HG03521 (cell line): ENCODE data around the gene ADAMTS6.

ENCODE experiments used
- ATAC-seq: cut with Tn5 transposase; IDR thresholded peaks from one replicate; pipeline ENCODE4 v1.9.1; 2021; ENCODE audit warnings: mild to moderate bottlenecking, moderate library complexity; ENCODE audit not compliant: unreplicated experiment

The ADAMTS6 gene

GRCh38 chr5:65475336-65475735 lies 6.4 kb downstream of the ADAMTS6 start:
- ATAC-seq: no peak

- no peak for ATAC-seq
Measured at GRCh38 chr5:65474130-65474711, 7.5 kb downstream of the ADAMTS6 start.

GRCh38 chr5:65468633-65469032 lies 13.1 kb downstream of the ADAMTS6 start:
- ATAC-seq: no peak

GRCh38 chr5:65462139-65462705 lies 19.5 kb downstream of the ADAMTS6 start:
- no peak for ATAC-seq

- no peak for ATAC-seq
Measured at GRCh38 chr5:65461490-65461889, 20.2 kb downstream of the ADAMTS6 start.

GRCh38 chr5:65459995-65460394 lies 21.7 kb downstream of the ADAMTS6 start:
- no peak for ATAC-seq

GRCh38 chr5:65455064-65455463 lies 26.7 kb downstream of the ADAMTS6 start:
- no peak for ATAC-seq

- ATAC-seq: no peak
Measured at GRCh38 chr5:65451436-65451835, 30.3 kb downstream of the ADAMTS6 start.

GRCh38 chr5:65446682-65447081 lies 35.0 kb downstream of the ADAMTS6 start:
- no peak for ATAC-seq

- ATAC-seq: no peak
Measured at GRCh38 chr5:65441800-65442199, 39.9 kb downstream of the ADAMTS6 start.

GRCh38 chr5:65440456-65440855 lies 41.3 kb downstream of the ADAMTS6 start:
- no peak for ATAC-seq

GRCh38 chr5:65434122-65434521 lies 47.6 kb downstream of the ADAMTS6 start:
- no peak for ATAC-seq

- ATAC-seq: no peak
Measured at GRCh38 chr5:65426656-65427055, 55.1 kb downstream of the ADAMTS6 start.

GRCh38 chr5:65423623-65424022 lies 58.1 kb downstream of the ADAMTS6 start:
- no peak for ATAC-seq

GRCh38 chr5:65418661-65419060 lies 63.1 kb downstream of the ADAMTS6 start:
- no peak for ATAC-seq

GRCh38 chr5:65413822-65414221 lies 67.9 kb downstream of the ADAMTS6 start:
- no peak for ATAC-seq

- no peak for ATAC-seq
Measured at GRCh38 chr5:65412842-65413241, 68.9 kb downstream of the ADAMTS6 start.

- ATAC-seq: no peak
Measured at GRCh38 chr5:65411356-65411755, 70.4 kb downstream of the ADAMTS6 start.

- ATAC-seq: no peak
Measured at GRCh38 chr5:65395526-65396155, 86.1 kb downstream of the ADAMTS6 start.

- no peak for ATAC-seq
Measured at GRCh38 chr5:65394087-65394486, 87.6 kb downstream of the ADAMTS6 start.

GRCh38 chr5:65391591-65391990 lies 90.1 kb downstream of the ADAMTS6 start:
- ATAC-seq: no peak

GRCh38 chr5:65390208-65390607 lies 91.5 kb downstream of the ADAMTS6 start:
- ATAC-seq: no peak

- ATAC-seq: no peak
Measured at GRCh38 chr5:65383859-65384258, 97.9 kb downstream of the ADAMTS6 start.
